ENCODE data around the gene AK5. TPM values are rescaled to one million over a fixed set of nuclear protein-coding genes. Genes with fewer than 3 reads are reported as not detected.

Gene AK5
- total and polyA plus RNA-seq, 2 of the 13 experiments (the other 11 are each of a cell fraction or from before 2014, with no cell fraction given), result not detected

DNA sequence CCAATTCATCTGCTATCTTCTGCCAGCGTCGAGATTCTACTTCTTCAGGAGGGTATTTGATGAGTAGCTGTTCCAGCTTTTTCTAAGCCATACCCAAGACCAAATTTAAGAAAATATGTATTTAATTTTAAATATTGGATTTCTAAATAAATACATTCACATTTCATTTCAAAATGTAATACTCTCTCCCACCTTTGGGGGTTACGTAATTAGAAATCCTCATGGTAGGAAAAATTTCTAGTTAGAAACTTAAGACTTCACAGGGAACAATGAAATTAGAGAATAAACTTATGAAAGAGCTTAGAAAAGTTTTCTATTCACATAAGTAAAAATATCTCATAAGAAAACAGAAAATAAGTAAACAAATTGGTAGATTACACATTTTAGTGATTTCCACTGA lies 297.7 kb downstream of the AK5 start:
- H3K36me3 ChIP-seq (replicated peaks in 1 of 2; ENCODE audit: control insufficient read depth in 1 of 2, insufficient read depth in 2 of 2, low read length in 2 of 2), result peaks cover 10 to 51% of the 10 kb centered on the region in 2 experiments
- 97% methylated on average over 3 of the region's 3 CpGs for WGBS (ENCODE audit: low lambda C conversion rate)

DNA sequence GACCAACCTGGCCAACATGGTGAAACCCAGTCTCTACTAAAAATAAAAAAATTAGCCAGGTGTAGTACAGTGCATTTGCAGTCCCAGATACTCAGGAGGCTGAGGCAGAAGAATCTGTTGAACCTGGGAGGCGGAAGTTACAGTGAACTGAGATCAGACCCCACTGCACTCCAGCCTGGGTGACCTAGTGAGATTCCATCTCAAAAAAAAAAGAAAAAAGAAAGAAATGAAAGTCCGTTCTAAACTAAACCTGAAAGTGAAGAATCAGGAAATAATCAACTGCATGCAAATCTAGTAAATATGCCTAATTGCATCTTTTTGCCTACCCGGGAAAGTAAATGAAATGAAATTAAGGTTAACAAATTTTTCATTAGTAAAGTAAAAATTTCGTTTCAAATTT lies 301.1 kb downstream of the AK5 start:
- Histone ChIP-seq H3K4me3 (replicated peaks in 1 of 3; ENCODE audit: insufficient read depth in 1 of 3, low read depth in 2 of 3, low read length in 3 of 3) (no peak overlapping the region), H3K36me3 (replicated peaks in 1 of 2; ENCODE audit: control insufficient read depth in 1 of 2, insufficient read depth in 2 of 2, low read length in 2 of 2) (peaks cover 6 to 31% of the 10 kb centered on the region in 2 experiments; a peak in 4 of 5 replicates), H3K27ac (ENCODE audit: extremely low read length, insufficient read depth, low read length) (no peak overlapping the region), H3K4me2 (ENCODE audit: low read depth, low read length) (no peak overlapping the region), H2AFZ (ENCODE audit: low read length) (no peak overlapping the region), H3K4me1 (ENCODE audit: insufficient read depth, low read length) (peaks cover 22% of the 10 kb centered on the region), H3K27me3 (ENCODE audit: control insufficient read depth in 1 of 2, insufficient read depth in 2 of 2, low read length in 2 of 2) (no peaks in the 10 kb centered on the region), H3K79me2 (ENCODE audit: insufficient read depth, low read length) (no peaks in the 10 kb centered on the region), H3K9ac (ENCODE audit: insufficient read depth, low read depth, low read length) (no peak overlapping the region), H3K9me3 (ENCODE audit: low read length) (no peaks in the 10 kb centered on the region), H4K20me1 (ENCODE audit: insufficient read depth, low read length) (no peaks in the 10 kb centered on the region)
- intact Hi-C loops (cut with micrococcal nuclease; ENCODE audit: unreplicated experiment) (no loop called here), in situ Hi-C loops (cut with HindIII; ENCODE audit: extremely low pct_ligation_motif_present, low pct_unique_long_range_greater_than_20kb) (no loop called here)
- no TSS peak for BruUV-seq (replicated peaks)
- WGBS (ENCODE audit: low lambda C conversion rate), result 86% methylated on average over 4 of the region's 4 CpGs
- ChIA-PET CTCF (ENCODE audit: low intra/inter-chr PET ratio, low total read pairs) (no interaction called here), POLR2A (no interaction called here)
- ATAC-seq (no peak), DNase-seq (ENCODE audit: low spot score) (no peak), FAIRE-seq (no peak)
- TF ChIP-seq BHLHE40 (IDR thresholded peaks at IDR 0.05; ENCODE audit: low read length) (no peak), HCFC1 (IDR thresholded peaks at IDR 0.05; ENCODE audit: low read depth, low read length) (no peak), MYC (CRISPR knock-in tag; IDR thresholded peaks at IDR 0.05; ENCODE audit: borderline replicate concordance) (no peak), ZNF777 (CRISPR knock-in tag; IDR thresholded peaks at IDR 0.05) (no peak), FOXK2 (IDR thresholded peaks at IDR 0.05) (no peak), MTA1 (CRISPR knock-in tag; IDR thresholded peaks at IDR 0.05; ENCODE audit: borderline replicate concordance) (no peak), KLF6 (CRISPR knock-in tag; IDR thresholded peaks at IDR 0.05) (no peak), FOSL2 (CRISPR knock-in tag; IDR thresholded peaks at IDR 0.05) (no peak), NCOR1 (IDR thresholded peaks at IDR 0.05; ENCODE audit: borderline replicate concordance, low read length) (no peak), GZF1 (CRISPR knock-in tag; IDR thresholded peaks at IDR 0.05) (no peak), ZNF546 (CRISPR knock-in tag; conservative IDR thresholded peaks at IDR 0.05) (no peak), FOXM1 (CRISPR knock-in tag; IDR thresholded peaks at IDR 0.05) (no peak), TBP (CRISPR knock-in tag; IDR thresholded peaks at IDR 0.05) (no peak), ZNF136 (CRISPR knock-in tag; IDR thresholded peaks at IDR 0.05; ENCODE audit: low read depth) (no peak), TAF1 (CRISPR knock-in tag; IDR thresholded peaks at IDR 0.05) (no peak), ZNF790 (CRISPR knock-in tag; IDR thresholded peaks at IDR 0.05; ENCODE audit: borderline replicate concordance) (no peak)
- TF ChIP-seq, protein P1, sequence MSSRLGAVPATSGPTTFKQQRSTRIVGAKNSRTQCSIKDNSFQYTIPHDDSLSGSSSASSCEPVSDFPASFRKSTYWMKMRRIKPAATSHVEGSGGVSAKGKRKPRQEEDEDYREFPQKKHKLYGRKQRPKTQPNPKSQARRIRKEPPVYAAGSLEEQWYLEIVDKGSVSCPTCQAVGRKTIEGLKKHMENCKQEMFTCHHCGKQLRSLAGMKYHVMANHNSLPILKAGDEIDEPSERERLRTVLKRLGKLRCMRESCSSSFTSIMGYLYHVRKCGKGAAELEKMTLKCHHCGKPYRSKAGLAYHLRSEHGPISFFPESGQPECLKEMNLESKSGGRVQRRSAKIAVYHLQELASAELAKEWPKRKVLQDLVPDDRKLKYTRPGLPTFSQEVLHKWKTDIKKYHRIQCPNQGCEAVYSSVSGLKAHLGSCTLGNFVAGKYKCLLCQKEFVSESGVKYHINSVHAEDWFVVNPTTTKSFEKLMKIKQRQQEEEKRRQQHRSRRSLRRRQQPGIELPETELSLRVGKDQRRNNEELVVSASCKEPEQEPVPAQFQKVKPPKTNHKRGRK (CRISPR knock-in tag; IDR thresholded peaks at IDR 0.05), result no peak

More for the DNA sequence above, 297.7 kb downstream of the AK5 start:
- H3K79me2 ChIP-seq (ENCODE audit: insufficient read depth, low read length), result no peaks in the 10 kb centered on the region
- intact Hi-C loops (cut with micrococcal nuclease; ENCODE audit: unreplicated experiment) (no loop called here), in situ Hi-C loops (cut with HindIII; ENCODE audit: extremely low pct_ligation_motif_present, low pct_unique_long_range_greater_than_20kb) (no loop called here)
- POLR2A ChIA-PET, result no interaction called here
- no peaks in the 10 kb centered on the region for H3K9me3 ChIP-seq (ENCODE audit: low read length)
- no peak overlapping the region for H3K27ac ChIP-seq (ENCODE audit: extremely low read length, insufficient read depth, low read length)
- H4K20me1 ChIP-seq (ENCODE audit: insufficient read depth, low read length), result no peaks in the 10 kb centered on the region
- TF ChIP-seq, protein P2, sequence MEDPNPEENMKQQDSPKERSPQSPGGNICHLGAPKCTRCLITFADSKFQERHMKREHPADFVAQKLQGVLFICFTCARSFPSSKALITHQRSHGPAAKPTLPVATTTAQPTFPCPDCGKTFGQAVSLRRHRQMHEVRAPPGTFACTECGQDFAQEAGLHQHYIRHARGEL (CRISPR knock-in tag; IDR thresholded peaks at IDR 0.05), result no peak
- 0 out of 2 replicates have a peak, but pooled peaks have one; percentile 2 for TF ChIP-seq CEBPB (IDR thresholded peaks at IDR 0.05; ENCODE audit: borderline replicate concordance, low read depth, low read length)
- TF ChIP-seq WIZ (CRISPR knock-in tag; IDR thresholded peaks at IDR 0.05), result no peak
- TF ChIP-seq JUN (CRISPR knock-in tag; IDR thresholded peaks at IDR 0.05), result no peak
- no peak for DNase-seq (ENCODE audit: low spot score)
- H3K9ac ChIP-seq (ENCODE audit: insufficient read depth, low read depth, low read length), result no peak overlapping the region
- H3K4me2 ChIP-seq (ENCODE audit: low read depth, low read length), result no peak overlapping the region
- no peaks in the 10 kb centered on the region for H3K4me1 ChIP-seq (ENCODE audit: insufficient read depth, low read length)
- H3K27me3 ChIP-seq (ENCODE audit: control insufficient read depth in 1 of 2, insufficient read depth in 2 of 2, low read length in 2 of 2), result no peaks in the 10 kb centered on the region
- ATAC-seq, result no peak
- FAIRE-seq, result no peak
- H2AFZ ChIP-seq (ENCODE audit: low read length), result no peak overlapping the region
- CTCF ChIA-PET (ENCODE audit: low intra/inter-chr PET ratio, low total read pairs), result no interaction called here
- no TSS peak for BruUV-seq (replicated peaks)
- no peak overlapping the region for H3K4me3 ChIP-seq (replicated peaks in 1 of 3; ENCODE audit: insufficient read depth in 1 of 3, low read depth in 2 of 3, low read length in 3 of 3)
